KOPT-K1 (cell line): ENCODE data around the gene DHRS7C.

ENCODE experiments used
- H3K27ac ChIP-seq: fragments of 200-600 bp; sonication (generic); 2 replicates; pipeline ENCODE4 v1.5.1; 2016; ENCODE audit warnings: antibody characterized with exemption, mild to moderate bottlenecking, low read depth, low read length; ENCODE audit not compliant: poor library complexity, severe bottlenecking
- H3K36me3 ChIP-seq: fragments of 200-600 bp; sonication (generic); 2 replicates; pipeline ENCODE4 v1.5.1; 2017; ENCODE audit warnings: antibody characterized with exemption, mild to moderate bottlenecking, low read length, moderate library complexity; ENCODE audit not compliant: insufficient read depth
- H3K9me3 ChIP-seq: fragments of 200-600 bp; sonication (generic); 2 replicates; pipeline ENCODE4 v1.5.1; 2017; ENCODE audit warnings: antibody characterized with exemption, low read length, mild to moderate bottlenecking; ENCODE audit not compliant: insufficient read depth, poor library complexity, severe bottlenecking

DHRS7C gene

GRCh38 chr17:9790889-9791876, at the start of gene DHRS7C:
DHRS7C (minus strand) TSS chr17:9791592; CDS start chr17:9791284, 308 bp downstream.
- Histone ChIP-seq H3K36me3 (no peaks in the 10 kb centered on the region), H3K9me3 (no peaks in the 10 kb centered on the region), H3K27ac (no peak within 1 kb of the TSS)

- Histone ChIP-seq H3K9me3 (no peaks in the 10 kb centered on the region), H3K27ac (no peak overlapping the region), H3K36me3 (no peaks in the 10 kb centered on the region)
These were observed 48.0 kb upstream of the DHRS7C start for GRCh38 chr17:9839433-9839832.

GRCh38 chr17:9837551-9838471, 46.4 kb upstream of the DHRS7C start:
- no peaks in the 10 kb centered on the region for H3K36me3 ChIP-seq
- no peaks in the 10 kb centered on the region for H3K9me3 ChIP-seq
- no peak overlapping the region for H3K27ac ChIP-seq

- Histone ChIP-seq H3K36me3 (no peaks in the 10 kb centered on the region), H3K9me3 (no peaks in the 10 kb centered on the region), H3K27ac (no peak overlapping the region)
These were observed 42.5 kb upstream of the DHRS7C start for GRCh38 chr17:9833922-9834321.

- H3K9me3 ChIP-seq = no peaks in the 10 kb centered on the region
- H3K36me3 ChIP-seq = no peaks in the 10 kb centered on the region
- H3K27ac ChIP-seq = no peak overlapping the region
These were observed 39.3 kb upstream of the DHRS7C start for GRCh38 chr17:9830711-9831110.

- Histone ChIP-seq H3K9me3 (no peaks in the 10 kb centered on the region), H3K36me3 (no peaks in the 10 kb centered on the region), H3K27ac (no peak overlapping the region)
These were observed 38.0 kb upstream of the DHRS7C start for GRCh38 chr17:9829343-9829742.

GRCh38 chr17:9828296-9829295, 37.2 kb upstream of the DHRS7C start:
- Histone ChIP-seq H3K27ac (no peak overlapping the region), H3K9me3 (no peaks in the 10 kb centered on the region), H3K36me3 (no peaks in the 10 kb centered on the region)

- Histone ChIP-seq H3K36me3 (no peaks in the 10 kb centered on the region), H3K9me3 (no peaks in the 10 kb centered on the region), H3K27ac (no peak within 1 kb of the TSS)
These were observed 34.3 kb upstream of the DHRS7C start, which contains the start of gene GLP2R for GRCh38 chr17:9825641-9826150. GLP2R (plus strand) TSS chr17:9825924; CDS start chr17:9826064, 140 bp downstream.

GRCh38 chr17:9824797-9825338, 33.5 kb upstream of the DHRS7C start:
- no peak overlapping the region for H3K27ac ChIP-seq
- no peaks in the 10 kb centered on the region for H3K36me3 ChIP-seq
- H3K9me3 ChIP-seq = no peaks in the 10 kb centered on the region

- no peak overlapping the region for H3K27ac ChIP-seq
These were observed 32.7 kb upstream of the DHRS7C start for GRCh38 chr17:9824094-9824493.

GRCh38 chr17:9821921-9822320, 30.5 kb upstream of the DHRS7C start, which contains the start of gene GSG1L2:
GSG1L2 (minus strand) TSS chr17:9822079; CDS start chr17:9822071, 8 bp downstream.
- Histone ChIP-seq H3K36me3 (no peaks in the 10 kb centered on the region), H3K9me3 (no peaks in the 10 kb centered on the region), H3K27ac (no peak within 1 kb of the TSS)

More at GRCh38 chr17:9824094-9824493, 32.7 kb upstream of the DHRS7C start:
- H3K36me3 ChIP-seq = no peaks in the 10 kb centered on the region
- no peaks in the 10 kb centered on the region for H3K9me3 ChIP-seq

GRCh38 chr17:9820448-9820847, 29.1 kb upstream of the DHRS7C start:
- Histone ChIP-seq H3K36me3 (no peaks in the 10 kb centered on the region), H3K27ac (no peak overlapping the region), H3K9me3 (no peaks in the 10 kb centered on the region)

GRCh38 chr17:9818760-9819159, 27.4 kb upstream of the DHRS7C start:
- no peaks in the 10 kb centered on the region for H3K36me3 ChIP-seq
- no peaks in the 10 kb centered on the region for H3K9me3 ChIP-seq
- H3K27ac ChIP-seq = no peak overlapping the region
